Iris pigment epithelial cell (primary cell): ENCODE measurements around the gene HMCN2.
A peak's percentile ranks its signal among the peaks of the same experiment; 100 is the strongest.

Source experiments
- DNase-seq: peaks from one replicate; pipeline ENCODE4 v3.0.0-alpha.2; 2011; ENCODE audit warnings: low read depth

HMCN2 gene

GRCh38 chr9:130265431-130266235 is at the start of gene HMCN2:
TSS of gene HMCN2 (plus strand) at chr9:130265760. CDS start at chr9:130265879, 119 bp downstream.
- DNase-seq, result peak; percentile 27

- no peak for DNase-seq
Observed at GRCh38 chr9:130217838-130218237, 47.7 kb upstream of the HMCN2 start.

- no peak for DNase-seq
Observed at GRCh38 chr9:130219661-130220096, 45.9 kb upstream of the HMCN2 start.

GRCh38 chr9:130220352-130220751 is 45.2 kb upstream of the HMCN2 start:
- peak; percentile 27 for DNase-seq

- no peak for DNase-seq
Observed at GRCh38 chr9:130222833-130223232, 42.7 kb upstream of the HMCN2 start.

- no peak for DNase-seq
Observed at GRCh38 chr9:130225071-130225470, 40.5 kb upstream of the HMCN2 start.

GRCh38 chr9:130225586-130225985 is 40.0 kb upstream of the HMCN2 start:
- no peak for DNase-seq

GRCh38 chr9:130226112-130226511 is 39.4 kb upstream of the HMCN2 start:
- DNase-seq, result no peak

GRCh38 chr9:130227833-130228232 is 37.7 kb upstream of the HMCN2 start:
- no peak for DNase-seq

- DNase-seq, result no peak
Observed at GRCh38 chr9:130229759-130230158, 35.8 kb upstream of the HMCN2 start.

- DNase-seq, result no peak
Observed at GRCh38 chr9:130230631-130231030, 34.9 kb upstream of the HMCN2 start.

GRCh38 chr9:130232899-130233586 is 32.5 kb upstream of the HMCN2 start:
- DNase-seq, result no peak

- no peak for DNase-seq
Observed at GRCh38 chr9:130233587-130233945, 32.0 kb upstream of the HMCN2 start.

- peak; percentile 63 for DNase-seq
Observed at GRCh38 chr9:130234340-130235260, 31.0 kb upstream of the HMCN2 start.

GRCh38 chr9:130235558-130236435 is 29.8 kb upstream of the HMCN2 start:
- DNase-seq, result peak; percentile 43

- DNase-seq, result no peak
Observed at GRCh38 chr9:130236436-130236985, 29.0 kb upstream of the HMCN2 start.

- DNase-seq, result peak; percentile 28
Observed at GRCh38 chr9:130237076-130237475, 28.5 kb upstream of the HMCN2 start.

GRCh38 chr9:130237763-130238524 is 27.6 kb upstream of the HMCN2 start:
- no peak for DNase-seq

GRCh38 chr9:130239363-130239695 is 26.2 kb upstream of the HMCN2 start:
- no peak for DNase-seq

- no peak for DNase-seq
Observed at GRCh38 chr9:130239741-130240241, 25.8 kb upstream of the HMCN2 start.
